Activated T-cell treated with anti-CD3 and anti-CD28 coated beads for 48 hours (primary cell): ENCODE data around the gene ELAVL4.
"Not testable (repeated sequence)": the region's sequence is repeated elsewhere in the genome, so short reads cannot be mapped to it uniquely, and the experiment has no call there.

ENCODE experiments used
- DNase-seq: peaks from one replicate; pipeline ENCODE4 v3.0.0-alpha.2; 2020; ENCODE audit warnings: low read depth

Gene ELAVL4

DNA sequence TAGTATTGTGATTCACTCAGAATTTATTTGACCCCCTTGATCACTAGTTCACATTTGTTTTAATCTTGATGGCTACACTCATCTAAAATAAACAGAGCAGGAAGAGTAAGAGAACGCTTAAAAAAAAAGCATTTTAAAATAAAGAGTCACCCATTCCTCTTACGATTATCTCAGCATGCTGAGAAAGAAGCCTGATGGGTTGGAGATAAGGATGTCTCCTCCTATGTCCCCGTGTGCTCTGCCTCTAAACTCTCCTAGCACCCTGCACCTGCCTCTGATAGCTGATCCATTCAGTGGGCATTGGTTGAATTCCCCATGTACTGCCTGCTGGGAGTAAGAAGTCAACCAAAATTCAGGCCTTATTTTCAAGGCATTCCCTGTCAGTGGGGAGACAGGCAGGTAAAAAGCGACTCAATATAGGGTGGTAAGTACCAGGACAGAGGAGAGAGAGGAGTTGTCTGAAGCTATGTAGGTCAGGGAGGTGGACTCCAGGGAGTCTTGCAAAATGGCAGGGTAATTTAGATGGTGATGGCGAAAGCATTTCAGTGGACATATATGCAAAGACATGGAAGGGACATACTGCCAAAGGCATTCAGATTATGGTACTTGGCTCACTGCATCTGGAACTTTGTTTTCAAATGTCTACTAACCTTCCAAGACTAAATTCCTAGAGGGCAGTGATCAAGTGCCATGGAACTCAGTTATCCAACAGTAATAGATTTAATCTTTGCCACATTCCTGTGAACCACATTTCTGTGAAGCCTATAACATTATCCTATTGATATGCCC is 18.4 kb downstream of the ELAVL4 start:
- DNase-seq, result no peak

DNA sequence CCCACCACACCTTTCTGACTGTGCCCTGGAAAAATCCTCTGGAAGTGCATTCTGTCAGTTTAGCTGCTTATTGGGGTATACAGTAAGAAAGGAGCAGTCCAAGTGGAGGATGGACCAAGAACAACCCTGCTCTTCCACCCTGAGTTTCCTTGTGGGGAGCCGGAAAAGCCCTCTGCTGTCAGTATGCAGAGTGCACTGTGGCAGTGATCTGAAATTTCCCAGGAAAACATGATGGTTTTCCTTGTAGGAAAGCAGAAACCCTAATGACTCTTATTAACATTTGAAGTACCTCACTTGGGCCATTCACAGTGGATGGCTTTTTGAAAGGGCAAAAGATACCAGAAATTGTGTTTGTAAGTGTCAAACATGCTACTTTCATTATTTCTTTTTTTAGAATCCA is 20.5 kb downstream of the ELAVL4 start:
- no peak for DNase-seq

DNA sequence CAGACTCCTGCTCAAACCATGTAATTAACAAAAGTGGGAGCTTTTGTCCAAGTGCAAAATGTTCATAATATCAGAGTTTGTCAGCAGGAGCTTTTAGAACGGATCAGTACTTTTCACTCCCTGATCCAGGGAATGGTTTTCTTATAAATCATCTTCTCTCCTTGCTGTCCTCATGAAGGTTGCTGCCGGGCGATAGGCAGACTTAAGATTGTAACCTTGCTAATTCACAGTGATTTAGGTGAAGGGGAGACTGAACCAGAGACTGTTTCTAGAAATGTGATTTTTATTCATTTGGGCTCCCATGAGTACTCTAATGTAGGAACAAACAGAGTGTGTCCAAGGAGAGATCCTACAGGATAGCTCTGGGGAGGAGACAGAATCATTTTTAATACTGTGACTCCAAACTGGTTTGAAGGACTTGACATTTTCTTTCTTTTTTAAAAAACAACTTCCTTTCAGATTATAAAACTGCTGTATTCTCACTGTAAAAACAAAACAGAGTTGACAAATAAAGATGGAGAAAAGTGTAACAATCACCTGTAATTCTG is 23.7 kb downstream of the ELAVL4 start:
- DNase-seq, result no peak

DNA sequence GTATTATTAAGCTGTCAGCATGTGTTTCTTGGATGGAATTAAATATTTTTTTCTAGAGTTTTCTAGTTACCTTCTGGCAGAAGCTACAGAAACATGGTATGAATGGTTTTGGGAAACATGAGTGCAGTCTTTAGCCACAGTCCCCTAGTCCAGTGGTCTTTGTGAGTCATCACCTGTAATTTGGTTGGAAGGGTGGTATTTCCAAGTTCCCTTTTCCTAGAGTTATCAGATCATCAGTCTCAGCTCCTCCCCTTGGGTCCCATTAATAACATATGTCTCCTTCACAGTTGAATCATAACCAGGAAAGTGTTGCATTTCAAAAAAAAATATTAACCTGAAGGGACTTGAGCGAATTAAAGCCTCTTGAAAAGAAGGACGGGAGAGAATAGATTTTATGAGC is 27.0 kb downstream of the ELAVL4 start:
- no peak for DNase-seq

DNA sequence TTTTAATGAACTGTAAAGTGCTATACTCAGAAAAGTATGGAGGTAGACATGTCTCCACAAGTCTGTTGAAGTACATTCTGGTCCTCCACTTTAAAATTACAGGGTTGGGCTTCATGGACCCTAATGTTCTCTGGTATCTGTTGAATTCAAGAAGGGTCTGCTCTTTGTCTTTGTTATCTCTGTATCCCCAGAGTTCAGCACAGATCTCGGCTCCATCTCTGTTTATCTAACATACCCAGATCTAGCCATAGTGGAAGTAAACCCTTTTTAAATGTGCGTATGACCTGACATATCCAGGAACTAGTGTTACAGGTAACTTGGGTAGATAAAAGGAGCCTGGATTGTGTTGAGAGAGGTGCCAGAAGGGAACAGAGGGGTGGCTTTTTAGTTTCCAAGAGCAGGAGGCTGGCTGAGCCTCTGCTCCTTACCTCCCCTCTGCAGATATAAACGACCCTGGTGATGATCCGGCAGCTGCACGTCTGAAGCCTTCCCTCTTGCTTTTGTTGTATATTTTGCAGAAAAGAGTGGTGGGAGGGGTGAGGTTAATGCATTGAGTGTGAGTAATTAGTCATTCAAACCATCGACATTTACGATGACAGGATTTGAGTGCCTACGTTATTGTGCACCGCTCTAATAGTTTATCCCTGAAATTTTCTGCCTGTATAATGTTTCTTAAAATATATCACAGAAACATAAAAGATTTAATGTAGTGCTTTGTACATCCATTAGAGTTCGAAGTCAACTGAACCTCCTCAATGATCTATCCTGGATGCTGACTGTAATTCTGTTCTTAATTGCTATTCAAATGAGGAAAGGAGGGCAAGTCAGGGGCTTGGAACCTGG is 30.8 kb downstream of the ELAVL4 start:
- no peak for DNase-seq

DNA sequence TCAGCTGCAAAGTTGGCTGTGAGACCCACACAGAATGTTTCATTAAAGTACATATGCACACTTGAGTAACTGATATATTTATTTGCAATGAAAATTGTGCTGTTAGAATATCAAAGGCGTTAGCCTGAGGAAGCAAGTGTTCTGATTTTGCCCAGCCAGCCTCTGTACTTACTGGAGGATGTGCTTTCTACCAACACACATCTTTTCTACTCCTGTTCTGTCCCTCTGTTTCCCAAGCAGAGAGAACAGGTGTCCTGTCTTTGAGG is 31.4 kb downstream of the ELAVL4 start:
- no peak for DNase-seq

DNA sequence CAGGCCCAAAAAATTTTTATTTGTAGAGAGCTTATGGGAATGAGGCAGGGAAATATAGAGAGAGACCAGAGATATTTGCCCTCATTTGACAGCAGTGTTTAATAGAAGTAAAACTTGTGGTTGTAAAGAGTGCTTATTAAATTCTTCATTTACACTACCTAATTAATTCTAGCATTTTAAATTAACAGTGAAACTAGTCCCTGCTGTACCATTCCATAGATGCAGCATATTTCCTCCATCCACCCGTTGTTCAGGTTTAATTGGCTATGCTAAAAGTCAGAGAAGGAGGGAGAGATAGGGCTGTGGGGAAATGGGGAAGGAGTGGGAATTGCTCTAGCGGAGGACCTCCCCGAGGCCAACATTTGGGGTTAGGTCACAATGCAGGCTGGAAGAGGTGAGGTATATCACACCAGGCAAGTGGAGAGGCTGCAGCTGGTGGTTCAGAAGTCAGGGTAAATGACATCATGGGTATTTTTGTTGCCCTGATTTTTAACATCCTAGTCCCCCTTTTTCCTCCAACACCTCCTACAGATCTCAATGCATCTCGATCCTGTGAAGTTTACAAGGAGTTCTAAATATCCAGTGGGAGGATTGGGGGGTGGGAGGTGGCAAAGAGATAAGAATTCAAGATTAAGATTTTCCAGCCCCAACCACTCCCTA is 38.6 kb downstream of the ELAVL4 start:
- DNase-seq, result no peak

DNA sequence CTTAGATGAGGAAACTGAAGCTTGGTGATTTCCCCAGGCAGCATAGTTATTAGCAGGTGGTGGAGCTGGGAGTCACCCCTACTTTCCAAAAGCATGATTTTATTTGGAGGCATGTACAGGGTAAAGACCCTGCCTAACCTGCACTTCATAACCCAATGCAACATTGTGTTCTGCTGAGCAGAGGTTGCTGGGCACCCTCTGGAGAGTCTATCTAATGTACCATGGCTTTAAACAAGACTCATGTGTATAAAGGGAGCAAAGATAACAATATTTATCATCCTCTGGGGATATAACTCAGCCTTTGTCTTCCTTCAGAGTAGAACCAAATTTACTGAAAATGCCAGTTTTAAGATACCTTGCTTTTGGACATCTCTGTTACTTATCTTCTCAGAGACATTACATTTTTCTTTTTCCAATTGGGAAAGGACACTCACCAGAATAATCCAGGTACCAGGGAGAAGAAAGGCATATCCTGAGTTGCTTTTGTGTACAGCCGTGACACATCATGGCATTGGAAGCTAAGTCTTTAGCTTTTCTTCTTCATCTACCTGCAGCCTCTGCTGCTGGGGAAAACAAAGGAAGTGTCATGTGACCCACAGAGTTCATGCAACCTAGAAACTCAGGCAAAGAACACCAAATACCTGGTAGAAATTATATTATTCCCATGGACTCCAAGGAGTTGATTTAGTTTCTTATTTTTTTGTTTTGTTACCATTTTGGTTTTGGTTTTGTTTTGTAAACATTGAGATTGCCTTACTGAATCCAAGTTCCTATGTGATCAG is 39.6 kb downstream of the ELAVL4 start:
- no peak for DNase-seq

DNA sequence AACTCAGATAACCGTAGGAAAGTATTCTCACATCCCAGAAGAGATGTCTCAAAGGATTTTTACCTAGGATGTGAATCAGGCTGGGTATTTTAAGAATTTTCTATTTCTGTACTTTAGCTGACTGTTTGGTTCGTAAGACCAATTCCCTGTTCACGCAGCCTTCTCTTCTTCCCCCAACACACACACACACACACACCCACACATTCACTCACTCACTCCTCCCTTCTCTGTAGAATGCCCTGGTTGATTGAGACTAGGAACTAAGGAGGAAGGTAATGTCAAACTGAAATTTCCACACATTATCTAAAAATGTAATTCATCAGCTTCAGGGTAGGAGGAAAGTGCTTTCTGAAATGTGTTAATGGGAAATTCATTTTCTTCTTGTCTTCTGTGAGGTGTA is 43.5 kb downstream of the ELAVL4 start:
- DNase-seq, result no peak

DNA sequence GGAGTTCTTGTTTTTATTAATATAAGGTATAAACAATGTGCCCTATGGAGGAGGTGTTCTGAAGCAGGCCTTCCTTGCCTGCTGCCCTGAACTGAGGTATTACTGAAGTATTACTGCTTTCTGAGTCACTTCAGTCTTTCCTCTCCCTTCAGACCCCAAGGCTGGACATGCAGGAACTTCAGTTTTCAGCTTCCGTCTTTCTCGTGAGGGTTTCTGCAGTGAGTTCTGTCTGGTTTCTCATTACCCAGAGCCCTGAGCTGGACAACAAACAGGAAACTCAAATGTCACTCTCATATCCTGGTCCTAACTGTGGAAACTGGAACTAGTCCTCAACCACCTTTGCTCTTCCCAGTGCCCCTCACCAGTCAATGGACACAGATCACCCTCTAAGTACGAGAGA is 46.8 kb downstream of the ELAVL4 start:
- no peak for DNase-seq

DNA sequence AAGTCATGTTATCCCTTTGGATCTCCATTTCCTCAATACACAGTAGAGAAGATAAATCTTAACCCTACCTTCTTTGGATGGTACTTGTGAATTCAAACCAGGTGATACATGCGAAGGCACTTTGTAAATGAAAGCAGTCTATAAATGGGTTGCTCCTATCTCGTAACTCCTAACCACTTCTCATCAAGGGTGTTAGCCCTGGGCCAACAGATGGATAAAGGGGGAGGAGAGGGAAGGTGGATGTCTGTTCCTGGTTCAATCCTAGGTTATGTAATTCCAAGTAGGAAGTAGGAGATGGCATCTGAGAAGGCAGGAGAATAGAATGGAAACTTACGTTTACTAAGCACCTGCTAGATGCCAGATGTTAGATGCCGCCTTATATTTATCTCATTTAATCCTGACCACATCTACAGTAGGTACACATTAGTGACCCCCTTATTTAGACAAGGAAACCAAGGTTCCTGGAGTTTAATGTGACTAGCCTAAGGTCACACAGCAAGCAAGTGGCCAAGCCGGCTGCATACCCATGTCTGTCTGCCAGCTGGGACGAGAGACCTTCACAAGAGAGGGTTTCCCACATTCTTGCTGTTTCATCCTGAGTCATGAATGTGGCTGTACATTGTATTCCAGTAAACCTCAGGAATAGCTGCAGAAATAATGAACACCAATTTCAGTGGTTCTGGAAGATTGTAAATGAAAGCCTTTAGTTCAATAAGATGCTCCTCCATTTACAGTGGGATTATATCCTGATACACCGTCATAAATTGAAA is 47.7 kb downstream of the ELAVL4 start:
- no peak for DNase-seq

DNA sequence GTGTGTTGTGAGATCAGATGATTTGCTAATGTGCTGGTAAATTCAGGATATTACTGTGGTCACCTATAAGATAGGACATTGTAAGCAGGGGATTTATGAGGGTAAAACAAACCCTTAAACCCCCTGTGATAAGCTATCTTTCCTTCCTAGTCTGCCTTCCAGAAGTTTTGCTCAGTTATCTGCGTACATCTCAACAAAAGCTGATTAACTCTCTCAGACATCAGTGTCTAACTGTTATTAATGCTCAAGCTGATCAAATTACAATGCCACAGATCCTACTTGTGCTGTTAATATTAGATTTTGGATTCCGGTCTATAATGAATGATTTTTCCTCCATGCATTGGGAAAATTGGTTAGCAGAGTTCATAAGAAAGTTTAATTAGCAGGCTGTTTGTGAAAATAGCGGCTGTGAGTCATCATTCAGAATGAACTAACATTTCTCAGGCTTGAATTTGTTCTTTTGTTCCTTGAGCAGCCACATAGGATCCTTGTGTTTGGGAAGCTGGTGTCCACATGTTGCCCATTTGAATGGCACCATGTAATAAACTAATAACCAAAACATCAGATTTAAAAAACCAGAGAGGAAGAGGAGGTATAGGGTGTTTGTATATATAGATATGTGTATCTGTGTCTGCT is 48.7 kb downstream of the ELAVL4 start:
- no peak for DNase-seq

DNA sequence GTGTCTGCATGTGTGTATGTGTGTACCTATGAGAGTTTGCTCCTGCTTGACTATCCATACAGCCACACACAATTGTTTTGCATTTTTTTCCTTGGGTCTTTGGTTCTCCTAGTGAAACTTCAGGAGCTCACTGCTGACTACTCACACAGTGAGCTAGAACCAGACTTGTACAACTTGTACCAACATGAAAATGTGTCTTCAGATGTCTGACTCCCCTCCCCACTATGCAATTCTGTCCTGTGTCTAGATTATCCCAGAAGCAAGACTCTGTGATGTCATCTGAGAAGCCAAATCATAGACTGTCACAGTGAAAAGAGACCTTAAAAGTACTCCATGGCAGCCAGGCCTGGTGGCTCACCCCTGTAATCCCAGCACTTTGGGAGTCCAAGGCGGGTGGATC is 49.7 kb downstream of the ELAVL4 start:
- DNase-seq, result no peak

DNA sequence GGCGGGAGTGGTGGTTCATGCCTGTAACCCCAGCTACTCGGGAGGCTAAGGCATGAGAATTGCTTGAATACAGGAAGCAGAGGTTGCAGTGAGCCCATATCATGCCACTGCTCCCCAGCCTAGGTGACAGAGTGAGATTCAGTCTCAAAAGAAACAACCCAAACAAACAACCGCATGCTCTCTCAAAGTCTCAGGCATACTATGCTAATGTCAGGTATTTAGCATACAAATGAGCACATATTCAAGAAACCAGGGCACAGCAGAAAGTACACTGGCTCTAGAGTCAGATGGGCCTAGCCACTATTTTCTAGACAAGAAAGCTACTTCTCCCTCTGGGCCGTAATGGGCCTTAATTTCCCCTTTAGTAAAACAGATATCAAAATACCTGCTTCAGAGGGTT is 55.0 kb downstream of the ELAVL4 start:
- DNase-seq, result no peak

DNA sequence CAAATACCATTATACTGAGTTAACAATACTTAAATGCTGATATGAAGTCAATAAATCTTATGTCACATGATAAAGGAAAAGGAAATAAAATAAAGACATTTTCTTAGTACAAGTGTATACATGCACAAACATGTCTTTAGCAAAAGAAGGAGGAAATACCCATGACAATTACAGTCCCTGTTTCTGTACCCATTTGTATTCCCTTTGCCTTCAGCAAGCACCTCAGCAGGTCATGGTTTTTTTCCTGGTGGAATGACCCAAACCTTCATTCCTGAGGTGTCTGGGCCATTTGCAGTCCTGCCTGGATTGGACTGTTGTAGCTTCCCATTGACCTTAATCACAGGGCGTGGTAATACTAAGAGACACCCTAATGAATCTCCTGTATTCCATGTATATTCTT is 57.6 kb downstream of the ELAVL4 start:
- not testable (repeated sequence) for DNase-seq

DNA sequence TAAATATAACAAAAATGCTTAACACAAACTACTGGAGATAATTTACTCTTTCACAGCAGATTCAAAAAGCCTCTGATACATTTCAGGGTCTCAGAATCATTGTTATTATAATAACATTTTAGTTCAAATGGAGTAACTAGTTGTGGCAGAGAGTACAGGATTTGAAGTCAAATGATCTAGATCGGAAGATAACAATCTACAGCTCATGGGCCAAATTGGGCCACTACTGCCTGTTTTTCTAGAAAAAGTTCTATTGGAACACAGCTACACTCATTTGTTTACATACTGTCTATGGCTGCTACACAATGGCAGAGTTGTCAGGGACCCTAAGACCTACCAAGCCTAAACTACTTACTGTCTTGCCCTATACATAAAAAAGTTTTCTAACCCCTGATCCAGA is 63.6 kb downstream of the ELAVL4 start:
- DNase-seq, result no peak

DNA sequence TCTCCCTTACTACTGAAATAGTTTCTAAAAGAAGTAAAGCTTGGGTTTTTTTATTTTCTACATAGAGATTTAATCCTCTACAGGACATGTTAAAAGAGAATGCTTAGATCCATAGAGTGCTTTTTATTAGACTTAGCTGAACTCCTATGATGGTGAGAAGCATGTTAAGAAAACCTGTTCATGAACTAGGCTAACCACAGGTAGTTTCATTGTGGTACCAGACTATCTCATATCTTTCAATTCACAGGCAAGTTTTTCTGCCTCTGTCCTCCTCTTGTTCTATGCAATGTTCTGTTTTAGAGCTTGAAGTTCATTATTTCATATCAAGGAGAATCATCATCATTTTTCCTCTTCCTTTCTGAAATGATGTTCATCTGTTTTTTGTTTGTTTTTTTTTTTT is 65.4 kb downstream of the ELAVL4 start:
- no peak for DNase-seq

DNA sequence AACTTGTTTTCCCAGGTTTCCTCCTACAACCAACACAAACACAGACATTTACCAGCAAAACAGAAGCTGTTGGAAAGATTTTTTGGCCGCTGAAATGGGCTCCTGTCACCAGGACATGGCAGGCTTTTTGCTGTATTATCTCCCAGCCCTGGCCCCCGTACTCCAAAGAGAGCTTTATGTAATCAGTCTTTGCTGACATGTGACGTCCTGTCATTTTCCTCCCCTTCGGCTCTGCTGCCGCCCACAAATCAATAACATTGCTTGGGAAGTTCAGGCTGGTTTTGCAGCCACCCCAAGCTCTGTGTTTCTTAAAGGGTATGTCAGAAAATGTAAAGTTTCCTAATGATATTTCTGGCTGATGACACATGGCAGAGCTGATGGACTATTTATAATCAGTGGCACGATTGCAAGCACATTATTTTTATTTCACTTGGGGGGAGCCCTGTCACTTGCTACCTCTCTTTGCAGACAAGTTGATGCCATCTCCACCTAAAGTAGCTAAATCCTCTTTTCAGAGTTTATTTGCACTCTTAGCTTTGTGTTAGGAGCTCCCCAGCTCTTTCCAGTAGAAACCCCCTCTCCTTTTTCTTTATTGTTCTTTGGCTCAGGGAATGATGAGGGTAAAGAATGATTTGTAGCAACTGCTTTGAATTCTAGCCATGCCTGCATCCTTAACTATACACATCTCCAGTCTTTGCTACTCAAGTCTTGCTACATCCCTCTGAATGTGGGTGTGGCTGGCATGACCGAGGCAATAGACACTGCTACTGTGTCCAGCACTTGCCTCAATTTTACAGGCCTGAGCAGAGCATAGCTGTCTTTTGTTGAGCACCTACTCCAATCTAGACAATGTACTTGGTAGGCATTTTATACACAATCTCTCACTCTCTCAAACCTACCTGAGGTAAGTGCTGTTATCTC is 67.3 kb downstream of the ELAVL4 start:
- no peak for DNase-seq

DNA sequence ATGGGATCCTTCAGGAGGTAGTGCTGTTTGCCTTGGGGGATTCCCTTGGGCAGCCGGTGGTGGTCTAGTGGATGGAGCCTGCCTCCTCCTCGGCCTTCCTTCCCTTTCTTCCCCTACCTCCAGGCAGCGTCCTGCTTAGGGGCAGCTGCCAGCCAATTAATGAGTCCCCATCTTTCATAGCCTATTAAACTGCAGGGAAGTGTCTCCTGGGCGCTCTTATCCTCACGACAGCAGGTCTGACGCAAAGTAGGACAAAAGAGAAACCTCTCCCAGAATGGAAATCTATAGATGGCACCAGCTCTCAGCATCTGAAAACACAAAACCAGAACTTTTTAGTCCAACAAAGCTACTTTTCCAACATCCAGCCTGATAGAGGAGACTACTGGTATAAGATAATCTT is 69.3 kb downstream of the ELAVL4 start:
- no peak for DNase-seq

DNA sequence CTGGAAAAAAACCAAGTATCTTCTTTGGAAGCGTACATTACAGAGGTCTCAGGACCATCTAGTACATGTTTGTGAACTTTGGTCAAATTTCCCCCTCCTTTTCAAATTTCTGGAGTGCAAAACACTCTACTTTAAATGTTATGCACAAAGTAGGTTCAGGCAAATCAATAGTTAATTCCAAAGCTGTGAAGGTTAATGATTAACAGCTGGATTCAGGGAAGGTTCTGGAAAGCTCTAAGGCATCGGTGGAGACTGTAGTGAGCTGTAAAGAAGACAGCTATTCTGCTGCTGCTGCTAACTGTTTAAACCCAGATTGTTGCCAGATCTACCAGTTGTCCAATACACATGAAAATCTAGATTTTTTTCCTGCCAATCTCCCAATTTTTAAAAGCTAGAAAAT is 70.9 kb downstream of the ELAVL4 start:
- DNase-seq, result no peak
